H4 (cell line): Measurements from ENCODE around the gene HIF3A. TPM values are rescaled to one million over a fixed set of nuclear protein-coding genes. Genes with fewer than 3 reads are reported as not detected.
"Not testable (repeated sequence)": the region's sequence is repeated elsewhere in the genome, so short reads cannot be mapped to it uniquely, and the experiment has no call there.

ENCODE experiments used
- DNase-seq: peaks from one replicate; pipeline ENCODE4 v3.0.0-alpha.2; 2015; ENCODE audit warnings: low spot score
- total RNA-seq: library from RNA; depleted of rRNA; stranded (reverse); fragments of >200 nt; shearing (Covaris generic); gene quantifications from 2 replicates; pipeline ENCODE4 v1.2.3, GENCODE V29; 2014

Gene HIF3A
- total RNA-seq, 1 experiment from 2014 or later, result not detected

- DNase-seq, result no peak
These were observed 2.3 kb upstream of the HIF3A start for GRCh38 chr19:46294494-46294893.

GRCh38 chr19:46295401-46296201 is 1.2 kb upstream of the HIF3A start:
- no peak for DNase-seq

GRCh38 chr19:46296202-46296480 is 701 bp upstream of the HIF3A start:
- no peak for DNase-seq

GRCh38 chr19:46297700-46298478 is 1.0 kb downstream of the HIF3A start:
- DNase-seq, result no peak

- DNase-seq, result no peak
These were observed 1.7 kb downstream of the HIF3A start for GRCh38 chr19:46298479-46299003.

- peak; percentile 88 for DNase-seq
These were observed 2.2 kb downstream of the HIF3A start for GRCh38 chr19:46299004-46299509.

GRCh38 chr19:46299695-46300094 is 2.9 kb downstream of the HIF3A start:
- DNase-seq, result no peak

GRCh38 chr19:46303322-46303690 is 6.5 kb downstream of the HIF3A start:
- DNase-seq, result no peak

- DNase-seq, result no peak
These were observed 7.0 kb downstream of the HIF3A start for GRCh38 chr19:46303691-46304397.

GRCh38 chr19:46306501-46306900 is 9.7 kb downstream of the HIF3A start:
- no peak for DNase-seq

- DNase-seq, result no peak
These were observed 11.7 kb downstream of the HIF3A start for GRCh38 chr19:46308510-46308909.

- no peak for DNase-seq
These were observed 12.2 kb downstream of the HIF3A start for GRCh38 chr19:46309056-46309455.

- no peak for DNase-seq
These were observed 14.6 kb downstream of the HIF3A start for GRCh38 chr19:46311444-46311843.

GRCh38 chr19:46313540-46314469 is 17.0 kb downstream of the HIF3A start:
- DNase-seq, result peak; percentile 91

GRCh38 chr19:46317339-46317738 is 20.5 kb downstream of the HIF3A start:
- no peak for DNase-seq

- DNase-seq, result no peak
These were observed 22.8 kb downstream of the HIF3A start for GRCh38 chr19:46319613-46320012.

- DNase-seq, result no peak
These were observed 23.7 kb downstream of the HIF3A start for GRCh38 chr19:46320559-46320958.

GRCh38 chr19:46321653-46322052 is 24.8 kb downstream of the HIF3A start:
- no peak for DNase-seq

GRCh38 chr19:46323227-46323626 is 26.4 kb downstream of the HIF3A start:
- DNase-seq, result not testable (repeated sequence)

- DNase-seq, result no peak
These were observed 27.4 kb downstream of the HIF3A start for GRCh38 chr19:46324277-46324676.

GRCh38 chr19:46326608-46327007 is 29.8 kb downstream of the HIF3A start:
- no peak for DNase-seq
